A549 (cell line): ENCODE results near the gene MBNL1. TPM values are rescaled to one million over a fixed set of nuclear protein-coding genes. Genes with fewer than 3 reads are reported as not detected.
A peak's percentile ranks its signal among the peaks of the same experiment; 100 is the strongest.

ENCODE experiments used
- ATAC-seq, 2 experiments: fragments of 200-7000 bp in 1 of 2; fragments of >200 bp in 1 of 2; cut with Nextera tagmentation in 1 of 2; cut with Tn5 transposase in 1 of 2; 3 replicates each; pipeline versions ENCODE4 v1.8.0 to v1.9.1; 2018 to 2020; ENCODE audit warnings: mild to moderate bottlenecking in 1 of 2, moderate library complexity in 1 of 2
- CTCF ChIA-PET: fragments of 300-600 bp; sonication (Branson Sonifier 250); formaldehyde crosslinking; extraction: SDS; loops from one replicate; lab custom pipeline; 2021; ENCODE audit warnings: antibody characterized with exemption, inconsistent platforms; lab: Yijun Ruan, JAX
- POLR2A ChIA-PET: fragments of 350-600 bp; formaldehyde crosslinking; extraction: SDS; loops from one replicate; lab custom pipeline; 2021; ENCODE audit warnings: antibody characterized with exemption, inconsistent platforms; lab: Yijun Ruan, JAX
- DNase-seq, 2 experiments: peaks; one replicate each; pipeline versions ENCODE4 v3.0.0 to v3.0.0-alpha.2; 2011 to 2016; ENCODE audit warnings: low read depth in 1 of 2, low spot score in 1 of 2
- FAIRE-seq: peaks from 2 replicates; lab custom pipeline; 2011; peaks lifted over from hg19 to GRCh38; lab: Jason Lieb, UNC
- H3K27ac ChIP-seq, 2 experiments: fragments of >200 bp; sonication (Bioruptor Twin); formaldehyde crosslinking; 3 replicates each; pipeline ENCODE4 v1.5.1; 2016 to 2017
- H3K4me1 ChIP-seq: fragments of >200 bp; sonication (Bioruptor Twin); formaldehyde crosslinking; 3 replicates; pipeline ENCODE4 v1.6.1; 2016
- H3K4me2 ChIP-seq: fragments of >200 bp; sonication (Bioruptor Twin); formaldehyde crosslinking; 3 replicates; pipeline ENCODE4 v1.6.1; 2016
- H3K4me3 ChIP-seq: fragments of >200 bp; sonication (Bioruptor Twin); formaldehyde crosslinking; 3 replicates; pipeline ENCODE4 v1.5.1; 2016
- H3K9me3 ChIP-seq: fragments of >200 bp; sonication (Bioruptor Twin); formaldehyde crosslinking; 3 replicates; pipeline ENCODE4 v1.6.1; 2016
- CBX2 ChIP-seq: fragments of 200-600 bp; sonication (generic); IDR thresholded peaks from 2 replicates; pipeline ENCODE4 v1.6.1; 2016; ENCODE audit warnings: low read depth, mild to moderate bottlenecking, borderline replicate concordance
- CHD2 ChIP-seq: fragments of 150-350 bp; IDR thresholded peaks from 2 replicates; pipeline ENCODE4 v1.6.1; 2014; ENCODE audit warnings: low read length; ENCODE audit not compliant: partially characterized antibody
- EHMT2 ChIP-seq: fragments of 200-600 bp; sonication (generic); IDR thresholded peaks from 2 replicates; pipeline ENCODE4 v1.6.1; 2016; ENCODE audit warnings: antibody characterized with exemption, low read depth, mild to moderate bottlenecking, moderate library complexity
- EP300 ChIP-seq, 2 experiments: fragments of >200 bp; sonication (Bioruptor Twin); formaldehyde crosslinking; IDR thresholded peaks; 2 replicates in 1 of 2; 3 replicates in 1 of 2; pipeline ENCODE4 v1.6.1; 2016 to 2017
- FOSL2 ChIP-seq, 2 experiments: fragments of 450-650 bp in 1 of 2; fragments of >200 bp in 1 of 2; sonication (Bioruptor Twin) in 1 of 2; formaldehyde crosslinking; IDR thresholded peaks; 2 replicates each; pipeline versions ENCODE4 v1.5.0 to v1.6.1; 2016 to 2020; ENCODE audit warnings: mild to moderate bottlenecking in 1 of 2, moderate library complexity in 1 of 2
- FOXS1 ChIP-seq: fragments of 250-450 bp; sonication (Bioruptor Pico); IDR thresholded peaks from 2 replicates; pipeline ENCODE4 v1.5.0; 2020; ENCODE audit warnings: mild to moderate bottlenecking, moderate library complexity
- HEYL ChIP-seq: fragments of 250-450 bp; sonication (Bioruptor Pico); IDR thresholded peaks from 2 replicates; pipeline ENCODE4 v1.8.0; 2021; ENCODE audit warnings: mild to moderate bottlenecking, moderate library complexity
- HOXA7 ChIP-seq: fragments of 250-450 bp; sonication (Bioruptor Pico); IDR thresholded peaks from 2 replicates; pipeline ENCODE4 v1.5.0; 2020; ENCODE audit warnings: mild to moderate bottlenecking, moderate library complexity
- HOXB13 ChIP-seq: fragments of 250-450 bp; sonication (Bioruptor Pico); IDR thresholded peaks from 2 replicates; pipeline ENCODE4 v1.5.0; 2020; ENCODE audit warnings: low read depth, mild to moderate bottlenecking, moderate library complexity
- JUNB ChIP-seq: fragments of >200 bp; sonication (Bioruptor Twin); formaldehyde crosslinking; IDR thresholded peaks from 2 replicates; pipeline ENCODE4 v1.6.1; 2016
- KDM5A ChIP-seq: fragments of 200-600 bp; sonication (generic); IDR thresholded peaks from 2 replicates; pipeline ENCODE4 v1.6.1; 2016; ENCODE audit warnings: antibody characterized with exemption, mild to moderate bottlenecking
- MAZ ChIP-seq: fragments of 150-350 bp; IDR thresholded peaks from 2 replicates; pipeline ENCODE4 v1.6.1; 2014; ENCODE audit warnings: antibody characterized with exemption, low read depth, low read length, borderline replicate concordance
- NPAS2 ChIP-seq: fragments of 250-450 bp; sonication (Bioruptor Pico); IDR thresholded peaks from 2 replicates; pipeline ENCODE4 v1.8.0; 2022; ENCODE audit warnings: mild to moderate bottlenecking, moderate library complexity, borderline replicate concordance
- POLR2AphosphoS2 ChIP-seq: conservative IDR thresholded peaks from 2 replicates; pipeline ENCODE4 v1.6.1; 2012; ENCODE audit warnings: low read length, improper control_type of control experiment, inconsistent platforms
- RARB ChIP-seq: fragments of 250-450 bp; sonication (Bioruptor Pico); IDR thresholded peaks from 2 replicates; pipeline ENCODE4 v1.8.0; 2021; ENCODE audit warnings: mild to moderate bottlenecking, moderate library complexity
- RCOR1 ChIP-seq: fragments of 150-350 bp; IDR thresholded peaks from 2 replicates; pipeline ENCODE4 v1.6.1; 2014; ENCODE audit warnings: antibody characterized with exemption, low read length, low read depth
- SMC3 ChIP-seq: fragments of >200 bp; sonication (Bioruptor Twin); formaldehyde crosslinking; IDR thresholded peaks from 3 replicates; pipeline ENCODE4 v1.6.1; 2018; ENCODE audit warnings: inconsistent platforms
- TFCP2L1 ChIP-seq: fragments of 250-450 bp; sonication (Bioruptor Pico); IDR thresholded peaks from 2 replicates; pipeline ENCODE4 v1.5.0; 2021; ENCODE audit warnings: mild to moderate bottlenecking
- ZC3H11A ChIP-seq: fragments of 450-650 bp; IDR thresholded peaks from 2 replicates; pipeline ENCODE4 v1.6.1; 2014; ENCODE audit warnings: antibody characterized with exemption, mild to moderate bottlenecking
- ZFP36 ChIP-seq: fragments of 450-650 bp; IDR thresholded peaks from 2 replicates; pipeline ENCODE4 v1.6.1; 2014; ENCODE audit warnings: borderline replicate concordance; ENCODE audit not compliant: partially characterized antibody
- WGBS: methylation state at CpG from one replicate; pipeline ENCODE4 v1.1.6; 2017; ENCODE audit errors: missing lambda C conversion rate; 5-methylcytosine and 5-hydroxymethylcytosine counted together
- polyA plus RNA-seq, 4 experiments: library from polyadenylated mRNA; depleted of rRNA in 3 of 4; stranded (reverse); fragments of >200 nt; fragmentation: RNase III in 1 of 4; extraction: RNeasy Plus Mini Kit Qiagen cat#74134 plus additional on column Dnase treatment in 1 of 4; gene quantifications; 2 replicates in 3 of 4; 3 replicates in 1 of 4; pipeline ENCODE4 v1.2.3, GENCODE V29; 2011 to 2017
- TF ChIP-seq, protein P1 (sequence below): IDR thresholded peaks from 2 replicates; pipeline ENCODE4 v1.6.1; 2012
- TF ChIP-seq, protein P2 (sequence below): fragments of >200 bp; sonication (Bioruptor Twin); formaldehyde crosslinking; IDR thresholded peaks from 3 replicates; pipeline ENCODE4 v1.5.1; 2016
- TF ChIP-seq, protein P3 (sequence below): fragments of 150-350 bp; IDR thresholded peaks from 2 replicates; pipeline ENCODE4 v1.6.1; 2014; ENCODE audit warnings: low read depth, mild to moderate bottlenecking, low read length
- TF ChIP-seq, protein P4 (sequence below): fragments of 250-450 bp; sonication (Bioruptor Pico); IDR thresholded peaks from 2 replicates; pipeline ENCODE4 v1.5.0; 2020; ENCODE audit warnings: low read depth, mild to moderate bottlenecking, moderate library complexity

Gene MBNL1
- polyA plus RNA-seq, 2 of the 4 experiments (the other 2 are of a cell fraction): 60.5 to 92.5 TPM

DNA sequence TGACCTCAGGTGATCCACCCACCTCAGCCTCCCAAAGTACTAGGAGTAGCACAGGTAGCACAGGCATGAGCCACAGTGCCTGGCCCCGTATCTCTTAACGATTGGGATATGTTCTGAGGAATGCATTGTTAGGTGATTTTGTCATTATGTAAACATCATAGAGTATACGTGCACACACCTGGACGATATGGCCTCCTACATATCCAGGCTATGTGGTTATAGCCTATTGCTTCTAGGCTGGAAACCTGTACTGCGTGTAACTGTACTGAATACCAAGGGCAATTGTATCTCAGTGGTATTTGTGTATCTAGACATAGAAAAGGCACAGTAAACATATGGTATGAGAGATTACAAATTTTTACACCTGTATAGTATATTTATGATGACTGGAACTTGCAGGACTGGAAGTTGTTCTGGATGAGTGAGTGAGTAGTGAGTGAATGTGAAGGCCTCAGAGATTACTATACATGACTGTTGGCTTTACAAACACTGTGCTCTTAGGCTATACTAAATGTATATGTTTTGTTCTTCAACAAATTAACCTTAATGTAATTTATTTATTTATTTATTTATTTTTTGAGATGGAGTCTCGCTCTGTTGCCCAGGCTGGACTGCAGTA lies 120.7 kb downstream of the MBNL1 start:
- Histone ChIP-seq H3K4me2 (no peak overlapping the region), H3K9me3 (no peaks in the 10 kb centered on the region), H3K4me3 (no peak overlapping the region), H3K27ac (peak overlapping the region in 1 of 2 experiments; percentile 39; a peak in 2 of 6 replicates), H3K4me1 (peaks cover 87% of the 10 kb centered on the region)
- DNase-seq (no peak), FAIRE-seq (no peak), ATAC-seq (no peak)
- ChIA-PET POLR2A (no interaction called here), CTCF (interaction anchor here (0.6 kb wide), 1 partner anchor 51 kb away, joined by 3 read pairs; no protein-coding TSS in a partner anchor)
- 70% methylated on average over 6 of the region's 6 CpGs for WGBS
- TF ChIP-seq, protein P1, sequence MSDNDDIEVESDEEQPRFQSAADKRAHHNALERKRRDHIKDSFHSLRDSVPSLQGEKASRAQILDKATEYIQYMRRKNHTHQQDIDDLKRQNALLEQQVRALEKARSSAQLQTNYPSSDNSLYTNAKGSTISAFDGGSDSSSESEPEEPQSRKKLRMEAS: no peak
- TF ChIP-seq, protein P2, sequence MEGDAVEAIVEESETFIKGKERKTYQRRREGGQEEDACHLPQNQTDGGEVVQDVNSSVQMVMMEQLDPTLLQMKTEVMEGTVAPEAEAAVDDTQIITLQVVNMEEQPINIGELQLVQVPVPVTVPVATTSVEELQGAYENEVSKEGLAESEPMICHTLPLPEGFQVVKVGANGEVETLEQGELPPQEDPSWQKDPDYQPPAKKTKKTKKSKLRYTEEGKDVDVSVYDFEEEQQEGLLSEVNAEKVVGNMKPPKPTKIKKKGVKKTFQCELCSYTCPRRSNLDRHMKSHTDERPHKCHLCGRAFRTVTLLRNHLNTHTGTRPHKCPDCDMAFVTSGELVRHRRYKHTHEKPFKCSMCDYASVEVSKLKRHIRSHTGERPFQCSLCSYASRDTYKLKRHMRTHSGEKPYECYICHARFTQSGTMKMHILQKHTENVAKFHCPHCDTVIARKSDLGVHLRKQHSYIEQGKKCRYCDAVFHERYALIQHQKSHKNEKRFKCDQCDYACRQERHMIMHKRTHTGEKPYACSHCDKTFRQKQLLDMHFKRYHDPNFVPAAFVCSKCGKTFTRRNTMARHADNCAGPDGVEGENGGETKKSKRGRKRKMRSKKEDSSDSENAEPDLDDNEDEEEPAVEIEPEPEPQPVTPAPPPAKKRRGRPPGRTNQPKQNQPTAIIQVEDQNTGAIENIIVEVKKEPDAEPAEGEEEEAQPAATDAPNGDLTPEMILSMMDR: no peak
- no peak for TF ChIP-seq FOXS1 (CRISPR knock-in tag)
- TF ChIP-seq KDM5A: no peak
- TF ChIP-seq POLR2AphosphoS2: no peak
- TF ChIP-seq EP300 (IDR thresholded peaks at IDR 0.05): no peak
- no peak for TF ChIP-seq FOSL2 (IDR thresholded peaks at IDR 0.05)
- no peak for TF ChIP-seq FOSL2 (CRISPR knock-in tag; IDR thresholded peaks at IDR 0.05)
- TF ChIP-seq, protein P3, sequence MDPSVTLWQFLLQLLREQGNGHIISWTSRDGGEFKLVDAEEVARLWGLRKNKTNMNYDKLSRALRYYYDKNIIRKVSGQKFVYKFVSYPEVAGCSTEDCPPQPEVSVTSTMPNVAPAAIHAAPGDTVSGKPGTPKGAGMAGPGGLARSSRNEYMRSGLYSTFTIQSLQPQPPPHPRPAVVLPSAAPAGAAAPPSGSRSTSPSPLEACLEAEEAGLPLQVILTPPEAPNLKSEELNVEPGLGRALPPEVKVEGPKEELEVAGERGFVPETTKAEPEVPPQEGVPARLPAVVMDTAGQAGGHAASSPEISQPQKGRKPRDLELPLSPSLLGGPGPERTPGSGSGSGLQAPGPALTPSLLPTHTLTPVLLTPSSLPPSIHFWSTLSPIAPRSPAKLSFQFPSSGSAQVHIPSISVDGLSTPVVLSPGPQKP: no peak
- TF ChIP-seq HOXA7 (CRISPR knock-in tag): no peak
- TF ChIP-seq CHD2: no peak
- TF ChIP-seq EHMT2: no peak
- TF ChIP-seq HOXB13: no peak
- TF ChIP-seq, protein P4, sequence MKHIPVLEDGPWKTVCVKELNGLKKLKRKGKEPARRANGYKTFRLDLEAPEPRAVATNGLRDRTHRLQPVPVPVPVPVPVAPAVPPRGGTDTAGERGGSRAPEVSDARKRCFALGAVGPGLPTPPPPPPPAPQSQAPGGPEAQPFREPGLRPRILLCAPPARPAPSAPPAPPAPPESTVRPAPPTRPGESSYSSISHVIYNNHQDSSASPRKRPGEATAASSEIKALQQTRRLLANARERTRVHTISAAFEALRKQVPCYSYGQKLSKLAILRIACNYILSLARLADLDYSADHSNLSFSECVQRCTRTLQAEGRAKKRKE: no peak
- TF ChIP-seq TFCP2L1 (CRISPR knock-in tag): no peak
- no peak for TF ChIP-seq ZC3H11A
- TF ChIP-seq ZFP36: no peak
- no peak for TF ChIP-seq RARB (CRISPR knock-in tag)
- TF ChIP-seq HEYL (CRISPR knock-in tag): no peak
- no peak for TF ChIP-seq JUNB

DNA sequence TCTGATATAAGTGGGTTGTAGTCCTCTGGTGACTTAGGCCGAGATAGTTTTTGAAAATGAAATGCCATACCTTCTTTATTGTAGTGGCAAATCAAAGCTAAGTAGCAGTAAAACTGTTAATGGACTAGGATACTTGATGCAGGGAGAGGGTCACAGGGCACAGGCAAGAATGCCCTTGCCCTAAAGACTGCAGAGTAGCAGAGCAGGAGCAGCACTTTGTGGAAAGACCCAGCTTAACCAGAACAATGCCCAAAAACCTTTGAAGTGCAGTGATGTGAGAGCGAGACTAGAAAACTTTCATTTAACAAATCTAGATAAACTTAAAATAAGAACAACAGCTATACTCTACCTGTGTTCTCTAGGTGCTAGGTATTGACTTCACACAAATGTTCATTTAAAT lies 121.9 kb downstream of the MBNL1 start:
- TF ChIP-seq NPAS2 (CRISPR knock-in tag) (no peak), TFCP2L1 (CRISPR knock-in tag) (no peak), MAZ (no peak), RCOR1 (no peak), SMC3 (no peak), JUNB (no peak), CBX2 (no peak)
- TF ChIP-seq, protein P4: no peak
- TF ChIP-seq, all 56 proteins: peak for 0
- Histone ChIP-seq H3K9me3 (no peaks in the 10 kb centered on the region), H3K27ac (peak overlapping the region; percentile 26 to 27; a peak in 1 of 6 replicates), H3K4me3 (no peak overlapping the region), H3K4me1 (peaks cover 75% of the 10 kb centered on the region), H3K4me2 (no peak overlapping the region; the same call in 2 of the 3 replicates)
- CTCF ChIA-PET: no interaction called here
- 81% methylated on average over 2 of the region's 2 CpGs for WGBS
- FAIRE-seq: no peak
- ATAC-seq: no peak
- POLR2A ChIA-PET: no interaction called here
- DNase-seq: no peak
